Astrocyte (in vitro differentiated cells and primary cell): ENCODE data around the gene OR9Q1. TPM values are rescaled to one million over a fixed set of nuclear protein-coding genes. Genes with fewer than 3 reads are reported as not detected.
A peak's percentile ranks its signal among the peaks of the same experiment; 100 is the strongest.

Experiments used
- DNase-seq: peaks from one replicate; pipeline ENCODE4 v3.0.0-alpha.2; 2010; ENCODE audit warnings: low read depth
- FAIRE-seq: peaks from 2 replicates; lab custom pipeline; 2011; peaks lifted over from hg19 to GRCh38; lab: Jason Lieb, UNC
- H2AFZ ChIP-seq: 2 replicates; pipeline ENCODE4 v1.6.0; 2012; ENCODE audit warnings: low read depth, low read length, inconsistent platforms
- H3K27ac ChIP-seq: 2 replicates; pipeline ENCODE4 v1.5.1; 2011; ENCODE audit warnings: low read depth, low read length, inconsistent platforms
- H3K27me3 ChIP-seq: 2 replicates; pipeline ENCODE4 v1.6.0; 2011; ENCODE audit warnings: low read length, inconsistent platforms; ENCODE audit not compliant: insufficient read depth
- H3K36me3 ChIP-seq: 2 replicates; pipeline ENCODE4 v1.5.1; 2011; ENCODE audit warnings: low read length, inconsistent platforms; ENCODE audit not compliant: insufficient read depth
- H3K4me1 ChIP-seq: 2 replicates; pipeline ENCODE4 v1.5.1; 2011; ENCODE audit warnings: low read length, inconsistent platforms; ENCODE audit not compliant: insufficient read depth
- H3K4me2 ChIP-seq: 2 replicates; pipeline ENCODE4 v1.6.0; 2012; ENCODE audit warnings: low read length, inconsistent platforms
- H3K4me3 ChIP-seq: 2 replicates; pipeline ENCODE4 v1.5.1; 2011; ENCODE audit warnings: low read depth, mild to moderate bottlenecking, low read length, inconsistent platforms; ENCODE audit not compliant: insufficient read depth
- H3K79me2 ChIP-seq: 2 replicates; pipeline ENCODE4 v1.6.0; 2012; ENCODE audit warnings: mild to moderate bottlenecking, low read length, inconsistent platforms; ENCODE audit not compliant: insufficient read depth
- H3K9ac ChIP-seq: 2 replicates; pipeline ENCODE4 v1.6.0; 2012; ENCODE audit warnings: mild to moderate bottlenecking, low read length, inconsistent platforms
- H3K9me3 ChIP-seq: 2 replicates; pipeline ENCODE4 v1.5.1; 2012; ENCODE audit warnings: low read depth, mild to moderate bottlenecking, low read length, inconsistent platforms; ENCODE audit not compliant: insufficient read depth
- H4K20me1 ChIP-seq: 2 replicates; pipeline ENCODE4 v1.6.0; 2012; ENCODE audit warnings: low read length, inconsistent platforms; ENCODE audit not compliant: insufficient read depth
- H3K27ac Mint-ChIP-seq: one replicate; pipeline ENCODE4 v1.8.0; 2021; ENCODE audit warnings: mild to moderate bottlenecking, mixed read lengths; ENCODE audit not compliant: unreplicated experiment
- H3K27me3 Mint-ChIP-seq: one replicate; pipeline ENCODE4 v1.8.0; 2021; ENCODE audit warnings: low read depth, mixed read lengths; ENCODE audit not compliant: unreplicated experiment
- H3K36me3 Mint-ChIP-seq: one replicate; pipeline ENCODE4 v1.8.0; 2021; ENCODE audit warnings: low read depth, mixed read lengths; ENCODE audit not compliant: unreplicated experiment
- H3K4me1 Mint-ChIP-seq: one replicate; pipeline ENCODE4 v1.8.0; 2021; ENCODE audit warnings: low read depth, mixed read lengths; ENCODE audit not compliant: unreplicated experiment
- H3K4me3 Mint-ChIP-seq: one replicate; pipeline ENCODE4 v1.8.0; 2021; ENCODE audit warnings: mild to moderate bottlenecking, moderate library complexity, mixed read lengths; ENCODE audit not compliant: unreplicated experiment
- H3K9me3 Mint-ChIP-seq: one replicate; pipeline ENCODE4 v1.8.0; 2021; ENCODE audit warnings: mild to moderate bottlenecking, mixed read lengths; ENCODE audit not compliant: unreplicated experiment
- CTCF ChIP-seq: IDR thresholded peaks from 2 replicates; pipeline ENCODE4 v1.5.1; 2011; ENCODE audit warnings: low read depth, mild to moderate bottlenecking, inconsistent platforms, low read length, moderate library complexity; ENCODE audit not compliant: insufficient read depth
- EZH2 ChIP-seq: IDR thresholded peaks from 2 replicates; pipeline ENCODE4 v1.6.1; 2012; ENCODE audit warnings: mild to moderate bottlenecking, low read length, inconsistent platforms; ENCODE audit not compliant: insufficient read depth
- total RNA-seq: library from RNA; stranded (reverse); gene quantifications from 2 replicates; pipeline ENCODE4 v1.2.1, GENCODE V29; 2021

The OR9Q1 gene
- total RNA-seq, 1 donor from 2014 or later: not detected

GRCh38 chr11:57974848-57975601, 48.7 kb upstream of the OR9Q1 start:
- no peak overlapping the region for H3K4me3 Mint-ChIP-seq
- Histone ChIP-seq H3K9ac (no peak overlapping the region), H3K9me3 (no peaks in the 10 kb centered on the region), H3K4me2 (no peak overlapping the region), H3K4me3 (no peak overlapping the region), H3K79me2 (no peaks in the 10 kb centered on the region), H3K27me3 (no peaks in the 10 kb centered on the region), H3K36me3 (no peaks in the 10 kb centered on the region), H3K4me1 (no peaks in the 10 kb centered on the region), H2AFZ (no peak overlapping the region), H4K20me1 (no peaks in the 10 kb centered on the region), H3K27ac (no peak overlapping the region)
- peaks cover 2% of the 10 kb centered on the region for H3K27me3 Mint-ChIP-seq
- DNase-seq: peak; percentile 93
- H3K36me3 Mint-ChIP-seq: no peaks in the 10 kb centered on the region
- H3K9me3 Mint-ChIP-seq: no peaks in the 10 kb centered on the region
- no peak for FAIRE-seq
- TF ChIP-seq EZH2 (no peak), CTCF (no peak)
- no peak overlapping the region for H3K27ac Mint-ChIP-seq
- peaks cover 3% of the 10 kb centered on the region for H3K4me1 Mint-ChIP-seq

- no peaks in the 10 kb centered on the region for H3K27me3 ChIP-seq
- Mint-ChIP-seq H3K27ac (no peak overlapping the region), H3K4me1 (peaks cover 3% of the 10 kb centered on the region), H3K9me3 (no peaks in the 10 kb centered on the region), H3K27me3 (no peaks in the 10 kb centered on the region), H3K4me3 (no peak overlapping the region), H3K36me3 (no peaks in the 10 kb centered on the region)
- no peak overlapping the region for H3K27ac ChIP-seq
- no peaks in the 10 kb centered on the region for H3K79me2 ChIP-seq
- TF ChIP-seq EZH2 (no peak), CTCF (no peak)
- no peak overlapping the region for H3K4me2 ChIP-seq
- H3K4me1 ChIP-seq: no peaks in the 10 kb centered on the region
- H3K36me3 ChIP-seq: no peaks in the 10 kb centered on the region
- DNase-seq (no peak), FAIRE-seq (no peak)
- no peak overlapping the region for H3K9ac ChIP-seq
- H3K4me3 ChIP-seq: no peak overlapping the region
- no peak overlapping the region for H2AFZ ChIP-seq
- H3K9me3 ChIP-seq: no peaks in the 10 kb centered on the region
- no peaks in the 10 kb centered on the region for H4K20me1 ChIP-seq
These were observed 46.0 kb upstream of the OR9Q1 start for GRCh38 chr11:57977709-57978108.
